Stimulated activated CD4-positive, alpha-beta T cell treated with anti-CD3 and anti-CD28 coated beads, TNF-alpha, amount 100 ng/mL, for 4 hours (primary cell): Measurements from ENCODE around the gene MGAT5.
"Not testable (repeated sequence)": the region's sequence is repeated elsewhere in the genome, so short reads cannot be mapped to it uniquely, and the experiment has no call there.

Source experiments
- DNase-seq, 3 experiments: peaks; one replicate each; pipeline ENCODE4 v3.0.0-alpha.2; 2020; ENCODE audit warnings: low read depth in 3 of 3

The MGAT5 gene

DNA sequence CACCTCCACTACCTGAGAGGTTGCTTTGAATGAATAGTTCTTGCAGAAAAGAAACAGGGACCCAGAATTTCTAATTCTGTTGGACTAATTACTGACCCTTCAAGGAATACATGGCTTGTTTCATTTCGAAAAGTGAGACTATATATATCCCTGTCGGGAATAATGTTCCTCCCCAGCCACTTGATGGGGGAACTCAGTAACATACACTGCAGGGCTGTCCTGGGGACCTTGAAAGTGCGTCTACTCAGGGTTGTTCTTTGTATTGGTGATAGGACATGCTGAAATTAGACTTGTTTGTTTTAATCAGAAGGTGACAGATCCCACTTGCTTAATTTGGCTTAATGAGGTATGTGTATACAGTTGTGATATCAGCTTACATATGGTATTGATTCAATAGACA is 25.5 kb downstream of the MGAT5 start:
- no peak for DNase-seq

DNA sequence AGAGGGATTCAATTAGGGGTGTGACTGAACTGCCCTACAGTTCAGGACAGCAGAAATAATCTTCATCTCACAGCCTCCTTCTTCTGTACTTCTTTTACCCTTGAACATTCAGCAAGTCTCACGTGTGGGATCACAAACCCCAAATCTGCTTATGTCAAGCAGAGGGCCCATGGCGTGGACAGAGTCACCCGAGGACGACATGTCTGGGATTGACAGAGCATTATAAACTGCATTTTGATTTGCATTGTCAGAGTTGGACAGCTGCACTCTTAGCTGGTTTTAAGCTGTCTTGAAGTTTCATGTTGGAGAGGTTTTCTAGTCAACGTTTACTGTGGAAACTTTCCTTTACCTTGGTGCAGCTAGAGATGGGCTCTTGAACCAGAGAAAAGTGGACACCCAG is 26.4 kb downstream of the MGAT5 start:
- no peak for DNase-seq

DNA sequence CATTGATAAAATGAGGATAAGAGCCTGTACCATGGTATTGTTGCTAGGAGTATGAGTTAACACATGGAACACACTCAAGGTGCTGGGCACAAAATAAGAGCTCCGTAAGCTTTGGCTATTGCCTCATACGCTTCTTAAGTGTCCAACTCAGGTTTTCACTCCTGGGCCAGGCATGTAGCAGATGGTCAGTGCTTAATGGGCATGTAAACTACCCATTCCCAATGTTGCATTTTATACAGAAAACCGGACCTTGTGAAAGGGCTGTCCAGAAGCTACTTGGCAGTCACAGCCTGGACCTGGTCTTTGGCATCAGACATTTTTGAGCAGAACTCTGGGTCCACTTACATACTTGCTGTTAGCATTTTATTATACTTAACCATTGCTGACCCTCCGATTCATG is 26.9 kb downstream of the MGAT5 start:
- no peak for DNase-seq

DNA sequence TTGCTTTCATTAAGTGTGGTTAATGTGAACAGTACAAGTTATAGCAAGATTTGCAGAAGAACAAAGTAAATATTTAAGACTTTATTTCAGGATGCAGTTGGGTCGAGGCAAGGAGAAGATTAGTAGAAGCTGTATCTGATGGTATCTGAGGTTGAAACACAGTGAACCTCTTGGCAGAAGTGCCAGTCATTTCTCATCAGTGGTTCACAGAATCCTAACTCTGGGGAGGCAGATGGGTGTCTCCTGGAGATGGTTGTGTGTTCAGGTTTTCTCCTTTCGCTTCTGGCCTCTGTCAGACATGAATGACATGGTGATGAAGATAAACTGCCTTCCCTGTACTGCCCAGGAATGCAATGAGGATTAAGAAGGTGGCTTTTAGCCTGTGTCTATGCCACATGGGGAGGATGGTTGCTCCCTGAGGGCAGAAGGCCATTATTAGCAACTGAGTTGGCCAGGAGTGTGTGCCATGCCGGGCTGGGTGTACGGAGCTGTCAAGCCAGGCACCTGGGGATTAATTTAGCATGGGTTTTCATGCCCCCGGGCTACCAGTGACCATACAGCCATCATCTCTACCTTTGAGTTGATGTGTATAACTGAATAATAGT is 28.0 kb downstream of the MGAT5 start:
- DNase-seq, result no peak

DNA sequence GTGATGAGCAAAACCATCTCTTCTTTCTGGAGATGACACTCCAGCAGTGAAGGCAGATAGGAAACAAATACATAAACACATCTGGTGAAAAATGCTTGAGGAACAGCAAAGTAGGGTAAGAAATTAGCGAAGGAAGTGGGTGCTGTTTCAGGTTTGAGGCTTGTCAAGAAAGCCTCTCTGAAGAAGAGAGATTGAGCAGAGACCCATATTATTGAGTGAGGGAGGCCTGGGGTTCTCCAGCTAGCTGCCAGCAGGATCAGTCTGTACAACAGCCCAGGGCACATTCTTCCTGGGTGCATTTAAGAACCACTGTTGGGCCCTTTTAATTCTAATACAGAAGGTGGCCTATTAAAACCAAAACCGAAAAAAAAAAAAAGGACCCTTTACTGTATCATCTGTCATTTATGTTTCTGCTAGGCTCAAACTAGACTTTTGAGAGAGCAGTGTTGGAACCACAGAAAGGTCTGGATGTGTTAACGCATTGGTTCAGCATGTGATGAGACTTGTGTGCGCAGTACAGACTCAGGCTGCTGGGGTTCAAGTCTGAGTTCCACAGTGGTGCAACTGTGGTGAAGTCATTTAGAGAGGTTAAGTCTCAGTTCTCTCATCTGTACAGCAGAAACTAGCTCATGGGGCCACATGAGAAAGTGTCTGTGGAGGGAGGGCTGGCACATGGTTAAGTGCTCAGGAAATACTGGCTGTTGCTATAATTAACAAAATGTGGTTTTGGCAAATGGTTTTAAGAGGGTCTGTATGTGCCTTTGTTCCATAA is 28.9 kb downstream of the MGAT5 start:
- no peak for DNase-seq

DNA sequence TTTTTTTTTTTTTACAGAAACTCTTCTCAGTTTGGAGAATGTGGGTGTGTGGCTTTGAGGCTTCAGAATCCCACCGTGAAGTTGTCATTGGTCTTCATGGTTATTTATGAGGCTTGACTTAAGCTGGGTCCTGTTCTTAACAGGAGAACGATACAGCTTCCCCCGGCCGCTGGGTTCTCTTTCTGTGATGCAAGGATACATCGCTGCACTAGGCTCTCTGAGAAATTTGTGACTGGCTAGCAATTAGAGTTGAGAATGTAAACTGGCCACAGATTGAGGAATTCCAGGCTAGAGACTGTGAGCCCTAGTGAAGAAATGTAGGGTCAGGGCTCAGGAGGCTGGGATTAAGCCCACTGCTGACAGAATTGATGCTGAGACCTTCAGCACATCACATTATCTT is 29.8 kb downstream of the MGAT5 start:
- DNase-seq, result no peak

DNA sequence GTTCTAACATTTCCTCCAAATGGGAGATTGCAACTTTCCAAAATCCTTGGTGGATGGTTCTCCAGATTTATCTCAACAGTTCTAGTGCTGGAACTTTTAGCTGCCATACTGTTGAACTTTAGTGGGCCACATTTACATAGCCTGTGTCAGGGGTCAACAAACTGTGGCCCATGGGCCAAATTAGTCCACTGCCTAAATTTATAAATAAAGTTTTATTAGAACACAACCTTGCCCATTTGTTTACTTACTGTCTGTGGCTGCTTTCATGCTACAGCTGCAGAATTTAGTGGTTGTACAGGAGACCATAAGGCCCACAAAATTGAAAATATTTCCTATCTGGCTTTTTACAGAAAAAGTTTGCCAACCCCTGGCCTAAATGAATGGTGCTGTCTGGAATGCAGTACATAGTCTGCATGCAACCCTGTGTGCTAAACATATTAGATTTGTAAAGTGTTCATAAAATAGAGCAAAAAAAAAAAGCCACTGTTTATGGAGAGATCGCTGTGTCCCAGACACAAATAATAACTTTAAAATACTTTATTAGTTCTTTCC is 30.3 kb downstream of the MGAT5 start:
- no peak for DNase-seq

DNA sequence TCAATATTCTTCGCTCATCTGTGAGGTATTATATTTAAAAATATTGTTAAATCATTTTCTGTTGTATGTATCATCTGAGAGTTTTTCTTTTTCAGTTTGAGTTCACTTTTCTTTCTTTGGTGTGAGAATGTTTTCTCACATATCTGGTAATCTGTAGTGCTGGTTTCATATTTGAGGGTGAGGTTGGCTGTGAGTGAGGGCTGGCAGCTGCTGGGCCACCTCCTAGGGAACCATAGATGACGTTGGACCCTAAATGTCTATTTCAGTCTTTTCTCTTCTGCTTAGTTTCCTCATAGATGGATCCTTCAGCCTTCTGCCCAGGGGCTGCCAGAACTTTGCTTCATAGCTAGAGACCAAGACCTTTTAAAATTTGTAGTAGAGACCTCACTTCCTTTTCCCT is 33.5 kb downstream of the MGAT5 start:
- no peak for DNase-seq

DNA sequence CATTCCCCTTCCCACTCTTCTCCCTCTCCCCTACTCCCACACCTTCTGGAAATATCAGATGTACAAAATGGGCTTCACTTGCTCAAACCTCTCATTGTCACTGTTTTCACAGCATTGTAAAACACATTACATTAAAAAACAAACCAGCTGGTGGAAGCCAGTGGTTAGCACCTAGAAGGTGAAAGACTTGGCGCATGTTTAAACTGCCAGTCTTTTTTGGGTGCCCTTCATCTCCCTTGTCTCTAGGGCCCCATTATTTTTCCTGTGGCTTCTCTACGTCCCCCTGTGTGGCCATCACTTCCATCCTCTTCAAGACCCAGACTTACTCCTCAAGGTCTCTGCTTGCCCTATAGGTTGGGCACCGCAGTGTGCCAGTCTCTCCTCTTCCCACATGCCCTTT is 34.9 kb downstream of the MGAT5 start:
- no peak for DNase-seq

DNA sequence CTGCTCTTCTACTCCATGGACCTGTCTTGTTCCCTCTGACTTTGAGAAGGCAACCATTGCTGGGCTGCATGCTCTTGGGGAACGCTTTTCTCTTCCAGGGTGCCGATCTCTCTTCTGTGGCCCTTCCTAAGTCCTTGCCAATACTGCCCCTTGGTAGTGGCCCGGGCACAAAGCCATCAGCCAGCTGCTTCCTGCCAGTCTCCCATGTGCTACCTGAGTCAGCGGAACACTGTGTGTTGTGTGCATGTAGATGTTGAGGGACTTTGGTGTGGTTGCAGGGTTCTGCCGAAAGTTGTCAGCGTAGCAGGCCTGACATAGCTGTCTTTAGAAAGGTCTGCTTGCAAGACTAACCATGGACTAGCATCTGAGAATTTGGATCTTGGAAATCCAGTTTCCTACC is 35.4 kb downstream of the MGAT5 start:
- DNase-seq, result no peak

DNA sequence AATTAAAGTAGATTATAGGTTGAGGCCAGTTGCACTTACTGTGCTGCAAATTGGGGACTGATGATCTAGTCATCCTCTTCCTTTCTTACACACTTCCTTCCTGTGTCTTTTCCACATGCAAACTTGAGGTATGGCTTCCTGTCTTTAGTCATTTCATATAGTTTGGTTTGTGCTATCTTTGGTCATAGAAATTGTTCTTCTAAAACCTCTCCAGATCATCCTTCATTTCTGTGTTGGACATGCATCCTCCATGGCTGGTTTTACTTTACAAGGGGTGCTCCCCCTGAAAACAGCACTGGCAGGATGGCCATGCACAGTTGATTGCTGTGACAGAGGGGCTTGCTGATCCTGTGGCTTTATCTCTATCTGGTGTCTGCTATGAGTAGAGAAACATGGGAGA is 36.5 kb downstream of the MGAT5 start:
- no peak for DNase-seq

DNA sequence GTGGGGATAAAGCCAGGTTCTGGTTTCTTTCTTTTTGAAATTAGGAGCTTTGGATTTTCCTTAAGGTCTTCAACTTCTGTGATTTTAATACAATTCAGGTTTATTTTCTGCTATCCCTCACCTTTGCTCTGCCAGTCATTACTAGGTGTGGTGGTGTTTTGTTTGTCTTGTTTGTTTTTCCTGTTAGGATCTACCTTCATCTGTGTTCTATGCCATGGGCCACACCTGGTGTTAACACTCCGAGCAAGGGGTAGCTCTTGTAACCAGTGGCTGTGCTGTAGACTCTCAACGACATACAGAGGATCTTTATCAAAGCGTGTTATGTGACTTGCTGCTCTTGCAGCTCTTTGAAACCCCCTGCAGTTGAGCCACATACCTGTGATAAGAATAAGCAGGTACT is 38.6 kb downstream of the MGAT5 start:
- DNase-seq, result no peak

DNA sequence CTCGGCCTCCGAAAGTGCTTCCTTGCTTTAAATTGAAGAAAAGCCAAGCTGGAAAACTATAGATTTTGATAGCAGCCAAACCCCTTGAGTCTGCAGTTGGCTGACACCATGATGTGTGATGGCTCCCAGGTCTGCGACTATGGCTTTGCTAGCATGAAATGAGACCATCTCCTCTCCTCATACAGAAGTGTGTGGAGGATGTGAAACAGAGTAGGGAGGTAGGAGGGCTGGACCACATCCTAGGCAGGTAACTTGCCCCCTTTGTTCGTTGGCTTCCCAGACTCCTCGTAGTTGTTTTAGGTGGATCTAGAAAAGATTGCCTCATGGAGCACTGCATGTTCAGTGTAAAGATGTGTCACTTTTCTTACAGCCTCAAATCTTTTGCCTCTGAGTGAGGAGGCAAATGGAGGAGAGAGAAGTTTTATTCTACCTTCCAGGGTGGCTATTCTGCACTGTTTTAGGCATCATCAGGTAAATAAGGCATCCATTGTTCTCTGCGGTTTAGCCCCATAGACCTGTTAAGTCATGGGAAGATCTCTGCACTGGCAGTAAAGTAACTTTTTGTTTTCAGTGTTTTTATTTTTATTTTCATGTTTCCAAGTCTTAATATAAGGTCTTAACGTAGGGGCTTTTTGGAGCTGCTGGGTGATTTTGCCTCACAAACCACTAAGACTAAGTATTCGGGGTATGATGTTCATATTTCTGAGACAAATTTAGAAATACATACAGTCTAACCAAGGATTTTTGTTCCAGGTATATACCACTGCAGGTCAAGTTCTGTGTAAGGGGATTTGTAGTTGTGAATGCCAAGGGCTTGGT is 40.1 kb downstream of the MGAT5 start:
- DNase-seq, result no peak

DNA sequence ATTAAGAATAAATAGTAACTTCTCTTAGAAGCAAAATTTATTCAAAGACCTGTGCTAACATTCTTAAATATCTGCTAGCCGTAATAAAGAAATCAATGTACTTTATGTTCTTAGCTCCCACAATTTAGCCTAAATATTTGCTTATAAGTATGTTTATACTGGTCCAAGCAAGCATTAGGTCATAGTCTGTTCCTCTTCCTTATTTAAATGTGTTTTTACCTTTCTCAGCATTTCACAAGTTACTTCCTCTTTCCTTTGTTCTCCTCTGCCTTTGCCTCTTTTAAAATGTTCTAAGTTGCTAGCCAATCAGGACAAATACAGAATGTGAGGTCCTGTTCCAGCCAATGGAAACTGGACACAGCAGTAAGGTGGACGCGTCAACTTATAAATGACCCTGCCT is 40.7 kb downstream of the MGAT5 start:
- not testable (repeated sequence) for DNase-seq

DNA sequence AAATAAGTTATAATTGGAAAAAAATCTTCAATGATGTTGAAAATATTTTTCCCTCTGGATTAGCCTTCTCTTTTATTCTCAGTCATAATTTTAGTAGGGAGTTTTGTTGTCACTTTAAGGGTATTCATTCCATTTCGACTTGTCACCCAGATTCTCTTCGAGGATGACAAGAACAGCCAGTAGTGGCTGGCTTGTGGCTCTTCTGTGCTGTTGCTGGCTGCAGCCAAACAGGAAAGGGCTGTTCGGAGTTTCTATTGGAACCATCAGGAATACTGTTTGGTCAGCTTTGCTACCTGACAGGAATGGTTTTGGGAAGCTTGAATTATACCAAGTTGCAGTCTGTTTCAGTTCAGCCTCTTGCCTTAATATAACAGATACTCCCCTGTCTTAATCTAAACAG is 41.6 kb downstream of the MGAT5 start:
- DNase-seq, result no peak

DNA sequence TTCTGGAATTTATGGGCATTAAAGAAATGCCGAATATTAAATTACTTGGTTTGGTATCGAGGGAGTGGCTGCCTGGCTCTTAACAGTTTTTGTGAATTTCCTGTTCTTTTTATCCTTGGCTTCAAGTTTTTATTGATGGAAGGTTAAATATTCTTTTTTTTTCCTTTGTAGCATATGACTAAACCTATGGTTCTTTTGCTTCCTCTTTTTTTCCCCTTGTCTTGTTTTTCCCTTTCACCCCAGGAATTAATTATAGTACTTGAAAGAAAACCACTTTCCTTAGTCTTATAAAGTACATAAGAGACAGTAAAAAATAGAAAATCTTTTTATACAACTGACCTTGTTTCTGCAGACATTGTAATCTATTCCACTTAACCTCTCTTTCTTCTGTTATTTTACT is 42.4 kb downstream of the MGAT5 start:
- no peak for DNase-seq

DNA sequence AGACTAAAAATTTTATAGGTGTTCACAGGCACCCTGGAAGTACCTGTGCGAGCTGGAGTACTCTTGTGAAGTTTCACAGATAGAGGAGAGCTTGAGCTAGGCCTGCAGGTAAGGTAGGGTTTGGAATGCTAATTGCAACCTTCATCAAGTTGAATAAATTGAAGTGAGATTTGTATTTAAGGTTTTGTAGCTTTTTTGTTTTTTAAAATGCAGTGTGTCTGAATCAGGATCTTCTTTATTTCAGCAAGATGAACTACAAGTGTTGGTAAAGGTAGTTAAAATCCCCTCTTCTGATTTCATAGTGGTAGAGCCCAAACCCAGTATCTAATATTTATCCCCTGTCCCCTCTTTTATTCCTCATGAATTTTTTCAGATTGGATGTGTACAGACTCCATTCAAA is 45.5 kb downstream of the MGAT5 start:
- DNase-seq, result no peak

DNA sequence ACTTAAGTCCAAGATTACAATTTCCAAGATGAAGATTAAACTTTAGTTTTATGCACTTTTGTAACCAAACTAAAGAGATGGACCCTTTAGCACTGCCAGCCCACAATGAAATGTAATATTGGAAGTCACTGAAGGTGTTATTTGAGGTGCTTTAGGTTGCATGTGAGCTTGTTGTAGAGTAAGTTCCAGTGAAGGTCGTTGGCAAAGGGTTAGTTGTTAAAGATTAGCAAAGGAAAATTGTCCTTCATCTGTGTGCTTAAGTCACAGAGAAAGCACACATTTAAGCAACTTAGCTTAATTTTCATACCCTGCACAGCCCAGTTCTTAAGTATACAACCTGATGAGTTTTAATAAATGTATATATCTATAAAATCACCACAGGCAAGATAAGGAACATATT is 46.7 kb downstream of the MGAT5 start:
- DNase-seq, result no peak

DNA sequence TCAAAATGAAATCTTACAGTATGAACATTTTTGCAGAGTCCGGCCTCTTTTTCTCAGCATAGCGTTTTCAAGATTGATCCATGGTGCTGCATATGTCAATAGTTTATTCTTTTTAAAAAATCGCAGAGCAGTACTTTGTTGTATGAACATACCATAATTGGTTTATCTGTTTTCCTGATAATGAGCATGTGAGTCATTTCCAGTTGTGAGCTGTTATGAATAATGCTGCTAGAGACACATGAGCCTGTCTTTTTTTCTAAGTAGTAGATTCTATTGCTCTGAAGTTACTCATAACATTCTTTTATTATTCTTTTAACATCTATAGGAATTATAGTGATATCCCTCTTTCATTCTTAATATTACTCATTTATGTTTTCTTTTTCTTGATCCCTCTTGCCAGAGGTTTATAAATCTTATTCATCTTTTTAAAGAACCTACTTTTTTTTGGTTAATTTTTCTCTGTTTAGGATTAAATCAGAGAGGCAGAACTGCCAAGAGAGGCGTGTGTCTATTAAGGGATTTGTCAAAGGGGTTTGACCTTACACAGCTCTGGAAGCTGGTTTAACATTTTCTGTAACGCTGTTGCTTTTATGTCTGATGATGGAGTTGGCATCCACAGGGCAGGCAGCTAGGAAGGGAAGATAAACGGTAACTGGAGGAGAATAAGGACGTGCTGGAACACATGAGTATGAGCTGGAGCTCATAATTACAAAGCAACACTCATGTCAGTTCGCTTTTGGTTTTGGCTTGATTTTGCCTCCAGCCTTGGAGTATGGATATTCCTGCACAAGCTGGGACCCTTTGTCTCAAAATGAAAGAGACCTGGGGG is 47.4 kb downstream of the MGAT5 start:
- no peak for DNase-seq

DNA sequence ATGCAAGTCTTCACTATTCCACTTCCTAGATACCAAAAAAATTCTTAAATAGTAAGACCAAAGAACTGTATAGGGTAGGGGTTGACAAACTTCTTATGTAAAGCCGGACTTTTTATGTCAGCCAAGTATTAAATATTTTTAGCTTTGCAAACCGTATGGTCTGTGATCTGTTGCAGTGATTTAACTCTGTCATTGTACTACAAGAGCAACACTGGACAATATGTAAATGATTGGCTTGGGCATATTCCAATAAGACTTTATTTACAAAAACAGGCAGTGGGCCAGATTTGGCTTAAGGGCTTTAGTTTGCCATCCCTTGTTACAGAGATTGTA is 48.0 kb downstream of the MGAT5 start:
- no peak for DNase-seq

DNA sequence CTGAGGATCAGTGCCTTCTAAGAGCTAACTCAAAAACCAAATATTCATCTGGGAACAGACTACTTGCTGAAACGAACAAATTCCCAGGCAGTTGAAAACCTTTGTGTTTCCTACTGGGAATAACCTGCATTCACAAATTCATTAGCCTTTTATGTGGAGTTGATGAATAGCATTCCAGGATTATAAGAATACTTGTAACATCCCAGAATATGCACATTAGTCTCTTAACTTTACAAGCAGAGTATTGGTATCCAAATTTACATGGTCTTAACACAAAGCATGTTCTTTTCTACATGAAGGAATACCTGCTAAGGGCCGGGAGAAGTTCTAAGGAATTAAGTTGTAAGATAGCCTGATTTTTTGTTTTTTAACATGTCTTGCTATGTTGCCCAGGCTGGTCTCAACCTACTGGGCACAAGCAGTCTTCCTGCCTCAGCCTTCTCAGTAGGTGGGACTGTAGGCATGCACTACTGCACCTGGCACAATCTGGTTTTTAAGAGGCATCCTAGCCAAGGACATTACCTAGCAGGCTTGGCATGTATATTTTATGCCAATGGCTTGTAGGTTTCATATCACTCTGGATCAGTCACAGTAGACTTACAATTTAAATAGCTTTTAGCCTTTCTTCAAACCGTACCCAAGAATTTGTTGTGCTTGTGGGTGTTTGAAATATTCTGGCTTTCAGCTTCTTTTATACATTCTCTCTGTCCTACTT is 50.7 kb downstream of the MGAT5 start:
- DNase-seq, result no peak
